NCI-H1694 treated with DMSO at 0.1 percent for 48 hours (cell line): ENCODE data around the gene PPM1L.
A peak's percentile ranks its signal among the peaks of the same experiment; 100 is the strongest.
"Not testable (repeated sequence)": the region's sequence is repeated elsewhere in the genome, so short reads cannot be mapped to it uniquely, and the experiment has no call there.

ENCODE experiments used
- DNase-seq: peaks from one replicate; lab custom pipeline; 2025; lab: John Stamatoyannopoulos, UW

The PPM1L gene

DNA sequence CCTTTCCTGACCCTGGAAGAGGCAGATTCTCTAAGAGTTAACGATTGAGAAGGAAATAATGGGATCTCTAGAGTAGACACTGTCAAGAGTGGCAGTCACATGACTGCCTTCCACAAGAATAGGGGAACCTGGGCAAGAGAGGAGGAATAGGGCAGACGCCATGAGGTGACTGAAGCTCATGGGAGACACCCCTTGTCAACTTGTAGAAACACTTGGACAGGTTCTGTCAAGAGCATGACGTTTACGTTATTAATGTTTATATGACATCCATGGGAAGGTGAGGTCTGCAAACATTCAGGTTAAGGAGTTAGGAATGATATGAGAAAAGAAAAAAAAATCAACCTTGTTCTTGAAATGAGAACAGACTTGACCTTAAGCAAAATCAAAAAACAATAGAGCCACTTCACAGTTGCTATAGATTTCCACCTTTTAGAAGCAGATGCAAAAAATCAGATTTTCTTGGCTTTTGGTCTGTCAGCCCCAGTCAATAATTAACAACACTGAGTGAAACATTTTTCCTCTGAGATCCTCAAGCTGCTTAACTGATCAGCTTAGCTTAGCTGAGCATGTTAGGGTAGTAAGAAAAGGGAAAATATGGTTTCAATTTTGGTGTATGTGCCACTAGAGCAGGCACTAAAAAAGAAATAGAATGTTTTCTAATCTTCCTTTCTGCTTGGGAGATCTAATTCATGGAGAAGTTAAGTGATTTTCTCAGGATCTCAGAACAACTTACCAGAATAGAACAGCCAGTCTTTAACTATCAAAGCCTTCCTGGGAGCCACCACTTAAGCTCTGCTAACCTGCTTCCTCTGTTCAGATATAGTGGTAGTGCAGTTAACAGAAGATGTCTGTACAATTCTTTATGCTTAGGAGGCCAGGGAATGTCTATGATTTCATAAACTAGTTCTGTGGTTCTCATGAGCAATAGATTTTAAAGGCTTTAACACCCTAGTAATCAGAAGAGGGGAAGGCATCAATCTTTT, 232.2 kb downstream of the PPM1L start:
- no peak for DNase-seq

DNA sequence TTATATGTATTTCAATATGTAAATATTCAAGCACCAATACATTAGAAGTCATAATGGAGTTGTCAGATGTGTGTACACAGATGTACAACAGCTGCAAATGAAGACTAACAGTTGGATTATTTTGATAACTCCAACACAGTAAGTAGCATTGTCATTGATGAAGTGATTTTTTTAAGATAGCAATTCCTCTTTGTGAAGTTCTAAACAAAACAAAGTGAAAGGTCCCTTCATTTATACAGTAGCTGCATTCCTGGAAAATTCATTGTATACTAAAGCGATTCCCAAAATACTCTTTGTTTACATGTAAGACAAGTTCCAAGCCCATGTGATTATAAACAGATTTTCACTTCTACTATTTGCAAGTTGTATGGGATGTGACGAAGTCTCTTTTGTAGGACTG, 234.4 kb downstream of the PPM1L start:
- no peak for DNase-seq

DNA sequence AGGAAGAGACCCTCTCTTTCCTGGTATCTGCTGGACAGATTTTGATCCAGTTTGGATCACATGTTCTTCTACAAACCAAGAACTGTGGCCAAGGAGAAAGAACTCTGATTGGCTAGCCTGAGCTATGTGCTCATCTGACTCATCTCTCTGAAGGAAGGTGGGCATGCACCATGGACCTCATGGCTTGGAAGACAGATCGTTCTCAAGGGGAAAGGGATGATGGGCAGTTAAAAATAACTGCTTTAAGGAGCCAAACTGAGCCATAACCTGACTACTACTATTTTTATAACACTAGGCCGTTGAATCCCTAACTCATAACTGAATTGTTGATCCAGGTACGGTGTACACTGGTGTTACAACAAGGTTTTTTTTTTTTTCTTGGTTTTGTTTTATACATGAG, 236.7 kb downstream of the PPM1L start:
- DNase-seq, result no peak

DNA sequence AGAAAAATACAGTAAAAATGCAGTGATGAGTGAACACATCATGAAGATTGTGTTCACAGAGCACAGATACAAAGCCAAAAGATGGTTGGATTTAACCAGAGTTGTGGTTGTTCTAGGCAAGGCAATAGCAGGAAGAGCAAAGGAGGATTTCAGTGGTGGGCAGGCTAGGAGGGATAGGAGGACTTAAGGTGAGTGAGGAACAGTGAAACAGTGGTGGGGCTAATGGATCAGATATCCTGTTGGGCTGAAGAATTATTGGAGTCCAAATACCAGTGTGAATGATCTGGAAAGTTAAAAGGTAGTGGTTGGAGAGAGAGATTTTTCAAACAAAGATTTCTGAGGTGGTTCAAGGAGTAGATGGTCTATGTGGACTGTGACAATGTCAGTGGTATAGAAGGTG, 240.8 kb downstream of the PPM1L start:
- no peak for DNase-seq

DNA sequence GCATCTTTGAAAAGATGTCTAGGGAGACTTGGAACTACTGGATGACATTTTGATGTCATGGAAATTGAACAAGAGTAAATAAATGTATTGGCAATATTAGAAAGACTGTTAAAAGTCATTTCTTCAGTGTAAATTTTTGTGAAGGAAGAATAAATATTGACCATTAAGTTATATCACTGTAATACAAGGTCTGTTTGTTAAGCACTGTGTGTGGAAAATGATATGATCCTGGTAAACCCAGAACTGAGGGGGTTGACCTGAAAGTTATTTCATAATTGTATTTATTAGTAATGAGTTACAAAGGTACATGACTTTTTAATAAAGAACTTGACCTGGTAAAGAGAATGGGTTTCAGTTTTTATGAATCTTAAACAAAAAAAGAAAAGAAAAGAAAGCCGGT, 242.6 kb downstream of the PPM1L start:
- DNase-seq, result no peak

DNA sequence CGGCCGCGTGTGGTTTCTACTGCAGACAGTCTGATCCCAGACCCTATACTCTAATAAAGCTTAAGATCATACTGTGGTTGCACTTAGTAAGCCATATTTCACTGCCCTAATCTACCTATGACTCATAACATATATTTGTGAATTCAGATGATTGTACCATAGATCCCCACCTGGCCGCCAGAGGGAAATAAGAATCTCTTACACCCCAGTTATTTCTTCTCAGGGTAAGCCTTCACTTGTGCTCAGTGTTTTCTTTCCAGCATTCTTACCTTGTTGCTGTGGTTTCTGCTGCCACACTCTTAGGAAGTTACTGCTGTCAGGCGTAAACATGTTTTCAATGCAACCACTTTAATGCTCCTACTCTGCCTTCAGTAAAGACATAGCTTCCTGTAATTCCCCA, 243.2 kb downstream of the PPM1L start:
- DNase-seq, result no peak

DNA sequence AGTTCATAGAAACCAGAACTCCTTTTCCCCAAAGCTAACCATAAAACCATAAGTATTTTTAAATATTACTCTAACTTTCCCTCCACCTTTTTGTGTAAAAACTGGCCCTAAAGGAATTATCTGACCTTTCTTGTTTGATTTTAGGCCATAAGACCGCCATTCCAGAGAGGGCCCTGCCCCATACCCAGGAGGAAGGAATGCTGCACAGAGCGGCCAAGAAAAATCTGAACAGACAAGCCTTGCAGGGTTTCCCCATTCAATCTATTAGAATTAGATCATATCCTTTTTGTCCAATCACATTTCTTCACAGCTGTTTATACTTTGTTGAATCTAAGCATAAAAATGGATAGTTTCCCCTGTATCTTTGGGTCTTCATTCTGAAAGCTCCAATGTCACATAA, 252.1 kb downstream of the PPM1L start:
- DNase-seq, result no peak

DNA sequence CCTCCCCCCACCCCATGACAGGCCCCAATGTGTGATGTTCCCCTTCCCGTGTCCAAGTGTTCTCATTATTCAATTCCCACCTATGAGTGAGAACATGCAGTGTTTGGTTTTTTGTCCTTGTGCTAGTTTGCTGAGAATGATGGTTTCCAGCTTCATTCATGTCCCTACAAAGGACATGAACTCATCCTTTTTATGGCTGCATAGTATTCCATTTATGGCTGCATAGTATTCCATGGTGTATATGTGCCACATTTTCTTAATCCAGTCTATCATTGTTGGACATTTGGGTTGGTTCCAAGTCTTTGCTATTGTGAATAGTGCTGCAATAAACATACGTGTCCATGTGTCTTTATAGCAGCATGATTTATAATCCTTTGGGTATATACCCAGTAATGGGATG, 254.1 kb downstream of the PPM1L start:
- not testable (repeated sequence) for DNase-seq

DNA sequence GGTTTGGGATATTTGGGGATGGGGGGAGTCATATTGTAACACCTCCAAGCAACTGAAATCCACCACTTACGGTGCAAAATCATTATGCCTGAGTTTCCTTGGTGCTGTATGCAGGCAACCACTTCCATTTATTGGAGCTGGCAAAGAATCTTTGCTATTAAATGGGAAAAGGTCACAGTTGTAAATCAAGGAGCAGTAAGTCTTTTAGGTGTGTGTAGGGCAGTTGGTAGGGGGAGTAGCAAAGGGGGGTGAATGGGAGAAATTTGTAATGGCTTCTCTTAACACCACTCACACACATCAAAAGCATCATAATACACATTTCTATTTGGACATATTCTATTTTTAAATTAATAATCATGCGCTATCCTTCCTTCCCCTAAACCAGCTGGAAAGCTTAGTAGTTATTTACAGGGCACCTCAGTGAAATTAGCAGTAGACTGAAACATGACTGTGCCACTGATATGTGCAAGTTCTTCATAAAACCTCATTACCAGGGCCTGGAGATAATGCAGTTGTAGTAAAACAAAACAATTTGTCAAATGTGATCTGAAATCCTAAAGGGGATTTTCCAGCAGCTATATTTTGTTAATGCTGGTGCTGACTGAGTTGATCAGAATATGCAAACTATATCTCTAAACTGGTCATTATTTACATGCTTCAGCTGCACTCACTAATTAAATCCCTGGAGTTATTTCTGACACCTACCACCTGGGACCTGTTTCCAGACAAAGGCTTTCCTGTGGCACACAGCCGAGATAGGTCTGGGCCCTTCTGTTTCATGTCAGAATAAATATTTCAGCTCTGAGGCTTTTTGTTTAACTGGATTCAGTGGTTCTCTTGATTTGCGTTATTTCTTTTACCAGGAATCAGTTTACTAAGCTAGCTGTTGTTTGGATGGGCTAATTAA, 259.1 kb downstream of the PPM1L start:
- DNase-seq, result peak; percentile 35

DNA sequence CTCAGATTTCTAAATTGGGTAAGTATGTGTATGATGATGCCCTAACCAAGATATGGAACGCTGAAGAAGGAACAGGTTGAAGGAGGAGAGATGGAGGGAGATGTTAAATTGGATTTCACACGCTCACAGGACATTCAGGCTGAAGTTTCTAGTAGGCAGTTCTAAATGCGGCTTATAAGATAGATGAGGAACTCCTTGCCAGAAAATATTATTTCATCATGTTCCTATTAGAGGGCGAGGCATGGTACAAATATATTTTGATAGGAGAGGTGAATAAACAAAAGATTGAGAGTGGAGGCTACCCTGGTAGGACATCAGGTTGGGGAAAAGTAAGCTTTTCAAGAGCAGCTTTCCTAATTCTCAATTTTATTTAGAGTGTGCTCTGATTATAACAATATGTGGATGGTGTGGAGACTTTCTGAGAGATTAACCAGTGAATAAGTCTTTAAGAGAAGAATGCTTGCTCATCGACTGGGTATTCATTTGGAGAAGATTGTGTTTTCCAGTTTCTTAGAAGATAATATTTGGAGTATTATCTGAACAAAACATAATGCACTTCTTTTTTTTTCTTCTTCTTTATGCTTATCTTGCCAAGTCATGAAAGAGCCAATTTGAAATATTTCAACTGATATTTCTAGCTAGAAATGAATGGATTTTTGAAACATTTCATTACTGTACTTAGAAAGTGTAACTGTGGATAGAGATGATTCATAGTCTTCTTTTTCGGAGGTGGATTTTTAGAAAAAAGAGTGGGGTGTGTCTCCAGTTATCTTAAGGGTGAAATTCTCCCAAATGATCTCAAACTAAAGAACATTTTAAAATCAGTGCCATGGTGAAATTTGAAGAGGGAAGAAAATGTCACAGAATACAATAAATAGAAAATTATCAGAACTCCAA, 260.6 kb downstream of the PPM1L start:
- DNase-seq, result no peak

DNA sequence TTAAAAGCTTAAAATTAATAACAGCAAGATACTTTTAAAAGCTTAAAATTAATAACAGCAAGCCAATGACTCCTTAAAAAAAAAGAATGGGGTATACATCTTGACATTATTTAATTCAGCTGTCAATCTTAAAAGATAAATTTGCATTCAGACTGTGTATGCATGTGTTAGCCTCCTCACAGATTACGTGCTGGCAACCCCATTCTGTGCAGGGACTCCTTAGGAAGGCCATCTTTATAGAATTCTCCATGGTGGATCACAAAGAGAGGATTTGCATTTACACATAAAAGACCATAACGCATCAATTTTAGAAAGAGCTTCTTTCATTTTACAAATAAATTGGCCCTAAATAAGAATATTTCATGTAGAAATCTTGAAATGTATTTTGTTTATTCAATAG, 261.9 kb downstream of the PPM1L start:
- no peak for DNase-seq

DNA sequence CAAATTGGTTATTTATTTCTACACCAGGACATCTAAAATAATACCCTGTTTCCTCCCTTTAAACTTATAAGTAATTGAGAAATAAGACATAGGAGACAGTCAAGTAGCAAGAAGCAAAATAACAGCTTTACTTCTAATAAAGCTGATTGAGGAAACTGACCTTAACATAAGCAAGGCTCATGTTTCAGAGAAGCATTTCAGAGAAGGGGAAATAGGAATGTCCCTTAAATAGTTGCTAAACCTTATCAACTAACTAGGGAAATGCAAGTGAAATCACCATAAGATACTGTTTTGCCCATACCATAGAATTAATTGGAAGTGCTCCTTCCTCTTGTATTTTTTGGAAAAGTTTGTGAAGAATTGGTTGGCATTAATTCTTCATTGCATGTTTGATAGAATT, 264.2 kb downstream of the PPM1L start:
- no peak for DNase-seq

DNA sequence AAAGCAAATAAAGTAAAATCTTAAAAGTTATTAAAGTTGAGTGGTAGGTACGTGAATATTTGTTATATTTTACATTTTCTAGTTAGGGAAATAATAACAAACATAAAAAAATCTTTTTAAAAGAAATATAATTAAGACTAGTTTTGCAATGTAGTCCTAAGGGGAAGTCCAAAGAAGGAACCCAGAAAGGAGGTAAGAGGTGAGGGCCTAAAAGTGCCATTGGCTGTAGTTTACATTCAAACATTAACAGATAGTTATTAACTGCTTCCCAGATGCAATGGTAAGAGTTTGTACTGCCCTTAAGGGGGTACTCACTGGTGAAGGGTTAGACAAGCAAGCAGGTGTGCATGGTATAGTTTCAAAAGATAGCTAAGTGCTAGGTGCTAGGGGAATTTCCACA, 269.9 kb downstream of the PPM1L start:
- DNase-seq, result no peak

DNA sequence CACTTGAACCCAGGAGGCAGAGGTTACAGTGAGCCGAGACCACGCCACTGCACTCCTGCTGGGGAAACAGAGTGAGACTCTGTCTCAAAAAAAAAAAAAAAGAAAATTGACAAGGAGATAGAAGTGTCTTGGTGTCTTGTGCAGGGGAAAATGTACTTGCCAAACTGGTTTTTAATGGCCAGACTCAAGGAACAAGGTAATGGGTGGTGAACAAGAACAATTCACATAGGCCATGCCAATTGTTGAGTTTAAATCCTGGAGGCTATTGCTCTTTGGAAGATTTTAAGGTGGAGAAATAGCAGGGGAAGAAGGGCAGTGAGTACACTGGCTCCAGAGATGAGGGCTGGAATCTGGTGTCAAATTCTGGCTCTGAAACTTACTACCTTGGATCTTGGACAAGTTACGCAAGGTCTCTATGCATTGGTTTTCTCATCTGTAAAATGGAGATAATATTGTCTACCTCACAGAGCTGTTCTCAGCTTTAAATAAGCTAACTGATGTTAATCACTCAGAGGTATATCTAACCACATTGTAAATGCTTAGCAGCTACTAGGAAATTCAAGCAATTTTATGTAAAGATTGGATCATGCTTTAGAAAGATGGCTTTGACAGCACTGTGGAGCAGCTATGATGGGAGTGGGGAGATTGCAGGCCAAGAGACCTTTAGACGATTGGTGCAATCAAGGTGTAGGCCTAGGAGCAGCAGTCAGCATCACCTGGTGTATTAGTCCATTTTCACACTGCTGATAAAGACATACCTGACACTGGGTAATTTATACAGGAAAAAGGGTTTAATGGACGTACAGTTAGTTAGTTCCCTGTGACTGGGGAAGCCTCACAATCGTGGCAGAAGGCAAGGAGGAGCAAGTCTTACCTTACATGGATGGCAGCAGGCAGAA, 270.8 kb downstream of the PPM1L start:
- no peak for DNase-seq

DNA sequence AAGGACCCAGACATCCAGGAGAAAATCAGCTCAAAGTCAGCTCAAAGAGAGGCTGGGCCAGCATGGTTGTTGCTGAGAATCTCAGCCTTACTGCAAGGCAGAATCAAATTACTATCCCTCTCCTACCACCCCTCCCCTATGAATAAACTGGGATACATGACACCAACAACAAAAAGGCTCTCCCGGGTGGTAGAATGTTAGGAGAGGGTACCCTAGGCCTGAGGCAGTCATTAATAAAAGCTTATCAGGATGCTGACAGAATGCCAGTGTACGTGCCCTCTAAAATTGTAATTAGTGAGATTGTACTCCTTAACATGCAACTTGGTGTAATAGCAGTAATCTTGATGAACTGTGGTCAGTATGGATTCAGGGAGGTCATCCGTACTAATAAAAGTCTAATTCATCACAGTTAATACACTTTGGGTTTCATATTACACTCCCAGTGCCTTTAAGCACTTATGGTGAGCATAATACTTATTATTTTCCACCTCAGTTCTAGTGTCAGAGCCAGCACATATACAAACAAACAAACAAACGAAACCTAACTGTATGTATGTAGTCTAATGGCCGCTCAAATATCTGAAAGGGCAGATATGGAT, 272.6 kb downstream of the PPM1L start:
- no peak for DNase-seq

DNA sequence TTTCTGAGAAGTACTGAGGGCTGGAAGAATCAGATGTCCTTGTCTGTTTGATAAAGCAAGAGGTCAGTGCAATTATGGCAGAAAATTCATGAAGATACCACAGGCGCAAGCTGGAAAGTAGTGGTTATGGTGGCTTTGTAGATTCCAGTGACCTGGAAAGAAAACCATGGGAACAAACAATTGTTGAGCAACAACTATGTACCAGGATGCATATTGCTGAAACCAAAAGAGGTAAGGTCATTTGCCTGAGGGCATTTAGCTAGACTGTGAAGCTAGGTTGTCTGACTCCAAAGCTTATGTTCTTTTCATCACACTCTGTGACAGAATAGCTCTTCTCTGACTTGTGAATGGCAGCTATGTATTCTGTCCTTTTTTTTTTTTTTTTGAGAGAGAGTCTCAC, 275.1 kb downstream of the PPM1L start:
- no peak for DNase-seq

DNA sequence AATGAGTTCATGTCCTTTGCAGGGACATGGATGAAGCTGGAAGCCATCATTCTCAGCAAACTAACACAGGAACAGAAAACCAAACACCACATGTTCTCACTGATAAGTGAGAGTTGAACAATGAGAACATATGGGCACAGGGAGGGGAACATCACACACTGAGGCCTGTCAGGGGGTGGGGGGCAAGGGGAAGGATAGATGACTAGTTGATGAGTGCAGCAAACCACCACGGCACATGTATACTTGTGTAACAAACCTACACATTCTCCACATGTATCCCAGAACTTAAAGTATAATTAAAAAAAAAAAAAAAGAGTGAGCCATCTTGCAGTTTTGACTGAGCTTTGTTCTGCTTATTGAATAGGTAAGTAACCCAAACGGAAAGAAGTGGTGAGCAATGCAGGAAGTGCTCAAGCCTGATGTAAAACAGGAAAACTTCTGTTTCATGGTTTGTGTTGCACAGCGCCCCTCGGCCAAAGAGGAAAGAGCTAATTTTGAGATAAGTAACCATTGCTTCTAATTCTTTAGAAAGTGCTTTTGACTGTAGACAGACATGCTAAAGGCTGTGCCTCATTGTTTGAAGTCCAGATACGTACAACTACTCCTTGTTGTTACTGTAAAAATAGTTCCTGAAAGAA, 279.0 kb downstream of the PPM1L start:
- not testable (repeated sequence) for DNase-seq

DNA sequence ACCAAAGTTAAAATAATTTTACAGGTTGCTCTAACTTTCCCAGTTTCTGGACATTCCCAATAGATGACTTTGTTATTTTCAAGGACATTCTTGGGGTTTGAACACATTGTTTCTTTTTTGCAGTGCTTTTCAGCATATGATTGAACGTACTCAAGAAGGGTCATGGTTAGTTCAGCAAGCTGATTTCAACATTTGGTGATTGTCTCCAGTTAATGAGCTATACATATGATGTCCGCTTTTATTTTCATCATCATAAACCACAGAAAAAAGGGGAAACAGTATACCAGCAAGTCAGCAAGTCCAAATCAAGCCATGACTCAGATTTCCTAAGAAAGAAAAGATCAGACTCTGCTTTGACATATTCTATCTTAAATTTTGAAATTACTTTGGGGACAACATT, 279.7 kb downstream of the PPM1L start:
- no peak for DNase-seq

DNA sequence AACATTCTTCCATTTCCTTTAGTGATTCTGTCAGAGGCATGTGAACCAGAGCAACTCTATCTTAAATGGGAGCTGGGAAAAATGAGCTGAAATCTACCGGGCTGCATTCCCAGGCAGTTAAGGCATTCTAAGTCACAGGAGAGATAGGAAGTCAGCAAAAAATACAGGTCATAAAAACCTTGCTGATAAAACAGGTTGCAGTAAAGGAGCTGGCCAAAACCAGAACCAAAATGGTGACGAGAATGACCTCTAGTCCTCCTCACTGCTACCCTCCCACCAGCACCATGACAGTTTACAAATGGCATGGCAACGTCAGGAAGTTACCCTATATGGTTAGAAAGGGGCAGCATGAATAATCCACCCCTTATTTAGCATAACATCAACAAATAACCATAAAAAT, 282.7 kb downstream of the PPM1L start:
- DNase-seq, result no peak

DNA sequence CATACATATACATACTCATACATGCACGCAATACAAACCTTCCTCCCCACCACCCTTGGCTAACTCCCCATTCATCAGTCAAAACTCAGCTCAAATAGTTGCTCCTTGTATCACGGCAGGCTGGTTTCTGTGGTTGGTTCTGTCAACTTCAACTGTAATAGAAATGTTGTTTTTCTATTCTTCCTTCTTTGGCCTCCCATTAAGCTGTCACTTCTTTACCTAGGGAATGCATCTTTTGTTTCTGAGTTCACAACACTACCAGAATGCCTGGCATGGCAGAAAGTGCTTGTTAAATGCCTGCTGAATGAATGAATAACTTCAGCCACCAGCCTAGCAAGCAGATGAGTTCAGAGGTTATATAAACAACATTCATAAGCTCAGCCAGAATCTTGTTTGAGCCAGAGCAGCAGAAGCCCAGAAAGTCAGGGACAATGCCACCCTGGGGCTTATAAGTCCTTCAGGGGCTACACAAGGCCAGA, 286.0 kb downstream of the PPM1L start:
- no peak for DNase-seq
